ENCODE results near the gene PTH1R. TPM values are rescaled to one million over a fixed set of nuclear protein-coding genes. Genes with fewer than 3 reads are reported as not detected.

The PTH1R gene
- total RNA-seq, 4 donors from 2014 or later, result 7.8 to 18.5 (median 14.5) TPM

DNA sequence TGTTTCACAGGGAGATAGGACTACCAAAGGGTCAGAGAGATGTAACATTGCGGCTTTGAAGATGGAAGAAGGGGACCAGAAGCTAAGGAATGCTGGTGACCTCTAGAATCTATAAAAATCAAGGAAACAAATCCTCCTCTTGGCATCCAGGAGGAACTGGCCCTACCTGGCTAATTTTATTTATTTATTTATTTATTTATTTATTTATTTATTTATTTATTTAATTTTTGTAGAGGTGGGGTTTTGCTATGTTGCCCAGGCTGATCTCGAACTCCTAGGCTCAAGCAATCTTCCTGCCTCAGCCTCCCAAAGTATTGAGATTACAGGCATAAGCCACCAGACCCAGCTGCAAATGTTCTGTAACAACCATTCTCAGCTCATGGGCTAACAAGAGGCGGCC lies 34.0 kb upstream of the PTH1R start:
- no peak for ATAC-seq
- Histone ChIP-seq H3K27ac (no peak overlapping the region), H3K4me1 (peaks cover 0 to 24% (median 9%) of the 10 kb centered on the region in 3 donors), H3K9me3 (peaks cover 0 to 44% (median 0%) of the 10 kb centered on the region in 3 donors), H3K27me3 (no peaks in the 10 kb centered on the region), H3K4me3 (no peak overlapping the region), H3K36me3 (no peaks in the 10 kb centered on the region)
- whole genome bisulfite sequencing, 2 donors (ENCODE audit: low coverage in 1 of 2), result 98 to 100% methylated on average over 1 to 3 of the region's 3 CpGs
- TF ChIP-seq POLR2AphosphoS5 (IDR thresholded peaks at IDR 0.05) (no peak), CTCF (IDR thresholded peaks at IDR 0.05) (no peak), POLR2A (IDR thresholded peaks at IDR 0.05) (no peak), EP300 (IDR thresholded peaks at IDR 0.05) (no peak)

- no peaks in the 10 kb centered on the region for H3K27me3 ChIP-seq
- H3K4me3 ChIP-seq, result no peak overlapping the region
- no peak for TF ChIP-seq CTCF (IDR thresholded peaks at IDR 0.05)
- TF ChIP-seq POLR2AphosphoS5 (IDR thresholded peaks at IDR 0.05), result no peak
- TF ChIP-seq POLR2A (IDR thresholded peaks at IDR 0.05), result no peak
- TF ChIP-seq EP300 (IDR thresholded peaks at IDR 0.05), result no peak
- peaks cover 0 to 35% (median 0%) of the 10 kb centered on the region in 3 donors for H3K9me3 ChIP-seq
- H3K4me1 ChIP-seq, result peaks cover 0 to 24% (median 9%) of the 10 kb centered on the region in 3 donors
- H3K27ac ChIP-seq, result peak overlapping the region in 3 of 4 donors; percentile 85 to 90 (median 85)
- 70 to 83% methylated on average over 2 to 3 of the region's 3 CpGs for WGBS, 2 donors (ENCODE audit: low coverage in 1 of 2)
- no peaks in the 10 kb centered on the region for H3K36me3 ChIP-seq
- ATAC-seq, result no peak
These were observed 33.1 kb upstream of the PTH1R start for GRCh38 chr3:46844397-46844796.

- no peak for ATAC-seq
- H3K4me1 ChIP-seq, result peaks cover 0 to 24% (median 9%) of the 10 kb centered on the region in 3 donors
- WGBS, 2 donors (ENCODE audit: low coverage in 1 of 2), result 39 to 88% methylated on average over 1 to 6 of the region's 11 CpGs
- H3K27ac ChIP-seq, result peak overlapping the region; percentile 19 to 90 (median 85)
- peak overlapping the region in 1 of 2 donors; percentile 62 for H3K4me3 ChIP-seq
- H3K36me3 ChIP-seq, result no peaks in the 10 kb centered on the region
- no peak for TF ChIP-seq EP300 (IDR thresholded peaks at IDR 0.05)
- no peak for TF ChIP-seq POLR2A (IDR thresholded peaks at IDR 0.05)
- no peak for TF ChIP-seq POLR2AphosphoS5 (IDR thresholded peaks at IDR 0.05)
- no peak for TF ChIP-seq CTCF (IDR thresholded peaks at IDR 0.05)
- peaks cover 0 to 31% (median 0%) of the 10 kb centered on the region in 3 donors for H3K9me3 ChIP-seq
- H3K27me3 ChIP-seq, result no peaks in the 10 kb centered on the region
These were observed 32.6 kb upstream of the PTH1R start for GRCh38 chr3:46844881-46845312.

GRCh38 chr3:46845397-46845859 lies 32.1 kb upstream of the PTH1R start:
- peak; percentile 74 for ATAC-seq
- Histone ChIP-seq H3K9me3 (peaks cover 0 to 26% (median 0%) of the 10 kb centered on the region in 3 donors), H3K27ac (peak overlapping the region; percentile 19 to 90 (median 85)), H3K4me1 (peaks cover 0 to 24% (median 9%) of the 10 kb centered on the region in 3 donors), H3K4me3 (peak overlapping the region; percentile 25 to 62), H3K27me3 (no peaks in the 10 kb centered on the region), H3K36me3 (no peaks in the 10 kb centered on the region)
- TF ChIP-seq POLR2A (IDR thresholded peaks at IDR 0.05) (no peak), POLR2AphosphoS5 (IDR thresholded peaks at IDR 0.05) (peak; percentile 63)
- 0% methylated on average over 1 of the region's 23 CpGs; no CpG with 5 or more reads in 1 of the 2 donors for WGBS, 2 donors (ENCODE audit: low coverage in 1 of 2)

DNA sequence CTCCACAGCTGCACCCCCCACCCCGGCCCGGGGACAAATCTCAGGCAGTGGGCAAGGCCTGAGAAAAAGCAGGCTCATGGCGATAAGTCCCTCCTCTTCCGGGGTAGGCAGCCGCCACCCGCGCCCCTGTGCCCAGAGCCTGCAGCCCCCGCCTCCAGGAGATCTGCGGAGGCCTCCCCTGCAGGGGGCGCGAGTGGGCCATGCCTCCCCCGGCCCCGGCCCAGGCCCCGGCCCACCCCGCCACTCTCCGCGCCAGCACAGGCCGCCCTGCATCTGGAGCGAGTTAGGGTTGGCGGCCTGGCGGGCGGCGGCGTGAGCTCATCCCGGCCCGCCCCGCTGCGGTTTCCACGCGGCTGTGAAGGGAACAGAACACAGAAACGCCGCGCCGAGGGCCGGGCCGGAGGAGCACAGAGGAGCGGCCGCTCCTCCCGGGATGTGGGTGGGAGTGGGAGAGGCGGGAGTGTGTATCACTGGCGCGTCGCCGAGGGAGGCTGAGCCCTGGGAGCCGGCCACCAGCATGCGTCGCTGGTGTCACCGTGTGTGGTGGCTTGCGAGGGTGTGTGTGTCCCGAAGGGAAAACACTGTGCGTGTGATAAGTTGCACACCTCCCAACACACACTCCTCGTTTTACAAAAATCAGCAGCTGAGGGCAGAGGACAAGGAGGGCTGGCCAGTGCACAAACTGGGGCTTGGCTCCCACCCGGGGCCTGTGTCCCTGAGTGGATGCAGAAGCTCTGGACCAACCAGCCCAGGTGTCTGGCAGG lies 31.5 kb upstream of the PTH1R start:
- Histone ChIP-seq H3K4me1 (peaks cover 0 to 24% (median 9%) of the 10 kb centered on the region in 3 donors), H3K27me3 (no peaks in the 10 kb centered on the region), H3K27ac (peak overlapping the region; percentile 19 to 90 (median 85)), H3K4me3 (peak overlapping the region; percentile 25 to 62), H3K36me3 (no peaks in the 10 kb centered on the region), H3K9me3 (peaks cover 0 to 20% (median 0%) of the 10 kb centered on the region in 3 donors)
- WGBS, 2 donors (ENCODE audit: low coverage in 1 of 2), result 20% methylated on average over 1 of the region's 53 CpGs; no CpG with 5 or more reads in 1 of the 2 donors
- TF ChIP-seq POLR2A (IDR thresholded peaks at IDR 0.05) (peak; percentile 10 to 27), POLR2AphosphoS5 (IDR thresholded peaks at IDR 0.05) (peak; percentile 8), CTCF (IDR thresholded peaks at IDR 0.05) (peak in 3 of 4 experiments; percentile 35 to 83 (median 51)), EP300 (IDR thresholded peaks at IDR 0.05) (no peak)
- peak; percentile 85 for ATAC-seq

All from gastroesophageal sphincter (tissue), 4 donors.